ENCODE results near the gene TNS1. TPM values are rescaled to one million over a fixed set of nuclear protein-coding genes. Genes with fewer than 3 reads are reported as not detected.

Gene TNS1
- total and polyA plus RNA-seq, 10 of the 15 experiments (the other 5 are each of a cell fraction or from before 2014, with no cell fraction given): 0.05 to 0.44 TPM; not detected in 8

DNA sequence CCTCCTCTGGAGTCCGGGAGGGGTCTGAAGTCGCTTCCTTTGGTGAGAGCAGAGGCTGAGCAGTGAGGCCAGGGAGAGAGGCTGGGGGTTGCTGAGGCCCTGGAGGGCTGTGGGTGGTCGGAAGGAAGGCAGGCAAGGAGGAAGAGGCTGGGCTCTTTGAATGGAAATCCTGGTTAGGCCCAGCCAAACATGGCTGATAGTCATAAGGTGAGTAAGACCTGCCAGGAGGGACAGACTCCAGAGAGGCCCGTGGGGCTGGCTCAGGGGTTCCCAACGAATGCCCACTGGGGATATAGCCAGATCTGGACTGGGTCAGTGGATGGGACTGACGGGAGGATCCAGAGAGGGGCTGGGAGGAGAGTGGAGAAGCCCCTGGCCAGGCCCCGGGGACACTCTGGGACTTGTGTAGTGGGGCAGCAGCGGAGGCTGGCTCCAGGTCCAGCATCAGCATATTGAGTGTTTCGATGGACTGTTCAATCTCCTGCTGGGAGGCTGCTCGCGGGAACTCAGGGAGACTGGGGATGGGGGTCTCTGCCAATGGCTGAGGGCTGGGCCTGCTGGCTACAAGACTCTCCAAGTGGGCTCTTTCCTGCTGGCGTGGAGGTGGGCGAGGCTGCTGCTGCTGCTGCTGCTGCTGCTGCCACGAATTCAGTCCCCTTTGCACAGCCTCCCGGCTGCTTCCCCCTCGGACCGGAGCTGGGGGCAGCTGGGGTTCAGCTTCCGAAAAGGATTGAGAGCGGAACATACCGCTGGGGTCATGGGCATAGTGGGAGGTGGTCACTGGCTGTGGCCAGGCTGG, 155.0 kb downstream of the TNS1 start (continued):
- TF ChIP-seq JUND (IDR thresholded peaks at IDR 0.05; ENCODE audit: low read depth, low read length): no peak
- no peak for TF ChIP-seq MYB (IDR thresholded peaks at IDR 0.05; ENCODE audit: borderline replicate concordance, low read depth, low read length)
- no peak for TF ChIP-seq IRF4 (IDR thresholded peaks at IDR 0.05; ENCODE audit: low read depth, low read length)
- no peak for TF ChIP-seq DPF2 (IDR thresholded peaks at IDR 0.05)
- TF ChIP-seq, protein P1, sequence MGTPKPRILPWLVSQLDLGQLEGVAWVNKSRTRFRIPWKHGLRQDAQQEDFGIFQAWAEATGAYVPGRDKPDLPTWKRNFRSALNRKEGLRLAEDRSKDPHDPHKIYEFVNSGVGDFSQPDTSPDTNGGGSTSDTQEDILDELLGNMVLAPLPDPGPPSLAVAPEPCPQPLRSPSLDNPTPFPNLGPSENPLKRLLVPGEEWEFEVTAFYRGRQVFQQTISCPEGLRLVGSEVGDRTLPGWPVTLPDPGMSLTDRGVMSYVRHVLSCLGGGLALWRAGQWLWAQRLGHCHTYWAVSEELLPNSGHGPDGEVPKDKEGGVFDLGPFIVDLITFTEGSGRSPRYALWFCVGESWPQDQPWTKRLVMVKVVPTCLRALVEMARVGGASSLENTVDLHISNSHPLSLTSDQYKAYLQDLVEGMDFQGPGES (IDR thresholded peaks at IDR 0.05): no peak
- no peak for TF ChIP-seq CBFB (IDR thresholded peaks at IDR 0.05; ENCODE audit: low read depth)
- TF ChIP-seq SREBF1 (IDR thresholded peaks at IDR 0.05; ENCODE audit: low read length): no peak
- TF ChIP-seq BRCA1 (IDR thresholded peaks at IDR 0.05; ENCODE audit: low read depth, low read length): no peak

DNA sequence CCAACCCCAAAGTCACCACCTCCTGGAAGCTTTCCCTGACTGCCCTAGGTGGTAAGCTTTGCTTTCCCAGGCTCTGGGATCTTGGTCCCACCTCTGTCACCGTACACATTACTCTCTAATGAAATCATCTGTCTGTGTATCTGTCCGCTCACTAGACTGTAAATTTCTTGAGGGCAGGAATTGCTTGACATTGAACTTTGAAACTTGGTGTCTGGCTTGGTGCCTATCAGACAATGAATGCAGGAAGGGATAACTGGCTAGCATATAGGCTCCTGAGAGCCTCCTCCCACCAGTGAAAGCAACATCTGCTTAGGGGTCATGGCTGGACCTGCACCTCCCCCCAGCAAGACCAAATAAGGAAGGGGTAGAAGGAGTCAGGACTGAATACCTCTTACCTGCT, 155.7 kb downstream of the TNS1 start:
- Histone ChIP-seq H3K4me2 (ENCODE audit: control insufficient read depth, insufficient read depth) (no peak overlapping the region), H3K4me3 (no peak overlapping the region), H4K20me1 (ENCODE audit: control insufficient read depth, insufficient read depth) (no peaks in the 10 kb centered on the region; the same call in 1 of the 2 replicates), H2AFZ (ENCODE audit: control insufficient read depth, low read depth, low read length) (no peak overlapping the region), H3K27ac (ENCODE audit: control insufficient read depth, insufficient read depth) (no peak overlapping the region), H3K27me3 (replicated peaks in 1 of 2; ENCODE audit: control insufficient read depth in 2 of 2, insufficient read depth in 2 of 2, low read length in 1 of 2) (no peaks in the 10 kb centered on the region; a peak in 3 of 4 replicates), H3K4me1 (ENCODE audit: control insufficient read depth, insufficient read depth, low read length) (no peaks in the 10 kb centered on the region), H3K9ac (ENCODE audit: control insufficient read depth, insufficient read depth, low read length) (no peak overlapping the region), H3K36me3 (ENCODE audit: control insufficient read depth in 2 of 2, insufficient read depth in 2 of 2, low read length in 1 of 2) (no peaks in the 10 kb centered on the region), H3K79me2 (ENCODE audit: control insufficient read depth, insufficient read depth, low read length) (no peaks in the 10 kb centered on the region), H3K9me3 (replicated peaks; ENCODE audit: control insufficient read depth, insufficient read depth, low read length) (peaks cover 2% of the 10 kb centered on the region; the same call in 1 of the 3 replicates)
- FAIRE-seq: no peak
- no peak for DNase-seq (ENCODE audit: low read depth, low spot score)
- SMC1A ChIA-PET (ENCODE audit: uncharacterized antibody, unreplicated experiment): no interaction called here
- POLR2A ChIA-PET: no interaction called here
- no peak for ATAC-seq
- in situ Hi-C loops (cut with MboI) (no loop called here), intact Hi-C loops (cut with micrococcal nuclease; ENCODE audit: unreplicated experiment) (no loop called here)
- RAD21 ChIA-PET (ENCODE audit: unreplicated experiment): no interaction called here
- no TSS peak for BruUV-seq (replicated peaks)
- TF ChIP-seq RAD21 (IDR thresholded peaks at IDR 0.05; ENCODE audit: insufficient read depth, low read depth, low read length) (no peak), HDGF (IDR thresholded peaks at IDR 0.05) (no peak), YBX1 (IDR thresholded peaks at IDR 0.05) (no peak), FOXM1 (IDR thresholded peaks at IDR 0.05; ENCODE audit: low read depth, low read length) (no peak), EED (IDR thresholded peaks at IDR 0.05; ENCODE audit: low read depth) (no peak)
- TF ChIP-seq, protein P2, sequence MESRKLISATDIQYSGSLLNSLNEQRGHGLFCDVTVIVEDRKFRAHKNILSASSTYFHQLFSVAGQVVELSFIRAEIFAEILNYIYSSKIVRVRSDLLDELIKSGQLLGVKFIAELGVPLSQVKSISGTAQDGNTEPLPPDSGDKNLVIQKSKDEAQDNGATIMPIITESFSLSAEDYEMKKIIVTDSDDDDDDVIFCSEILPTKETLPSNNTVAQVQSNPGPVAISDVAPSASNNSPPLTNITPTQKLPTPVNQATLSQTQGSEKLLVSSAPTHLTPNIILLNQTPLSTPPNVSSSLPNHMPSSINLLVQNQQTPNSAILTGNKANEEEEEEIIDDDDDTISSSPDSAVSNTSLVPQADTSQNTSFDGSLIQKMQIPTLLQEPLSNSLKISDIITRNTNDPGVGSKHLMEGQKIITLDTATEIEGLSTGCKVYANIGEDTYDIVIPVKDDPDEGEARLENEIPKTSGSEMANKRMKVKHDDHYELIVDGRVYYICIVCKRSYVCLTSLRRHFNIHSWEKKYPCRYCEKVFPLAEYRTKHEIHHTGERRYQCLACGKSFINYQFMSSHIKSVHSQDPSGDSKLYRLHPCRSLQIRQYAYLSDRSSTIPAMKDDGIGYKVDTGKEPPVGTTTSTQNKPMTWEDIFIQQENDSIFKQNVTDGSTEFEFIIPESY (IDR thresholded peaks at IDR 0.05): no peak
- TF ChIP-seq, protein P3, sequence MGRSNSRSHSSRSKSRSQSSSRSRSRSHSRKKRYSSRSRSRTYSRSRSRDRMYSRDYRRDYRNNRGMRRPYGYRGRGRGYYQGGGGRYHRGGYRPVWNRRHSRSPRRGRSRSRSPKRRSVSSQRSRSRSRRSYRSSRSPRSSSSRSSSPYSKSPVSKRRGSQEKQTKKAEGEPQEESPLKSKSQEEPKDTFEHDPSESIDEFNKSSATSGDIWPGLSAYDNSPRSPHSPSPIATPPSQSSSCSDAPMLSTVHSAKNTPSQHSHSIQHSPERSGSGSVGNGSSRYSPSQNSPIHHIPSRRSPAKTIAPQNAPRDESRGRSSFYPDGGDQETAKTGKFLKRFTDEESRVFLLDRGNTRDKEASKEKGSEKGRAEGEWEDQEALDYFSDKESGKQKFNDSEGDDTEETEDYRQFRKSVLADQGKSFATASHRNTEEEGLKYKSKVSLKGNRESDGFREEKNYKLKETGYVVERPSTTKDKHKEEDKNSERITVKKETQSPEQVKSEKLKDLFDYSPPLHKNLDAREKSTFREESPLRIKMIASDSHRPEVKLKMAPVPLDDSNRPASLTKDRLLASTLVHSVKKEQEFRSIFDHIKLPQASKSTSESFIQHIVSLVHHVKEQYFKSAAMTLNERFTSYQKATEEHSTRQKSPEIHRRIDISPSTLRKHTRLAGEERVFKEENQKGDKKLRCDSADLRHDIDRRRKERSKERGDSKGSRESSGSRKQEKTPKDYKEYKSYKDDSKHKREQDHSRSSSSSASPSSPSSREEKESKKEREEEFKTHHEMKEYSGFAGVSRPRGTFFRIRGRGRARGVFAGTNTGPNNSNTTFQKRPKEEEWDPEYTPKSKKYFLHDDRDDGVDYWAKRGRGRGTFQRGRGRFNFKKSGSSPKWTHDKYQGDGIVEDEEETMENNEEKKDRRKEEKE (IDR thresholded peaks at IDR 0.05): no peak
- 17% methylated on average over 2 of the region's 2 CpGs for WGBS (ENCODE audit: insufficient coverage, insufficient replicate concordance, low lambda C conversion rate, missing lambda C conversion rate)
- CTCF ChIA-PET: interaction anchor here (0.7 kb wide), 1 partner anchor 1528 kb away, joined by 3 read pairs; no protein-coding TSS in a partner anchor
